H1 (cell line): ENCODE results near the gene F2. TPM values are rescaled to one million over a fixed set of nuclear protein-coding genes. Genes with fewer than 3 reads are reported as not detected.

Experiments
- CTCF ChIA-PET: fragments of 300-600 bp; sonication (Branson Sonifier 250); formaldehyde crosslinking; loops from one replicate; lab custom pipeline; 2021; ENCODE audit not compliant: partially characterized antibody; lab: Charles Lee
- POLR2A ChIA-PET: fragments of 300-600 bp; sonication (Branson Sonifier 250); formaldehyde crosslinking; loops from one replicate; lab custom pipeline; 2021; ENCODE audit warnings: inconsistent platforms; ENCODE audit not compliant: partially characterized antibody; lab: Charles Lee
- DNase-seq, 2 experiments: peaks; one replicate each; pipeline versions ENCODE4 v3.0.0 to v3.0.0-alpha.2; 2010 to 2022; ENCODE audit warnings: low spot score in 2 of 2, low read depth in 1 of 2, mixed read lengths in 1 of 2
- FAIRE-seq: peaks from 2 replicates; lab custom pipeline; 2011; peaks lifted over from hg19 to GRCh38; lab: Jason Lieb, UNC
- H2AFZ ChIP-seq: 2 replicates; pipeline ENCODE4 v1.8.1; 2012; ENCODE audit warnings: low read length, inconsistent platforms
- H2AK5ac ChIP-seq: 2 replicates; pipeline ENCODE4 v1.6.1; 2013; ENCODE audit warnings: low read depth, low read length
- H2BK120ac ChIP-seq: replicated peaks from 2 replicates; pipeline ENCODE3; 2013; ENCODE audit warnings: low read depth, low read length, inconsistent platforms
- H2BK12ac ChIP-seq: 2 replicates; pipeline ENCODE4 v1.6.1; 2013; ENCODE audit warnings: low read depth, low read length
- H2BK15ac ChIP-seq: 2 replicates; pipeline ENCODE4 v1.6.1; 2013; ENCODE audit warnings: low read length
- H2BK20ac ChIP-seq: 2 replicates; pipeline ENCODE4 v1.6.1; 2013; ENCODE audit warnings: low read length
- H2BK5ac ChIP-seq: 2 replicates; pipeline ENCODE4 v1.6.1; 2013; ENCODE audit warnings: low read depth, low read length
- H3K14ac ChIP-seq: 2 replicates; pipeline ENCODE4 v1.6.1; 2013; ENCODE audit warnings: inconsistent platforms; ENCODE audit not compliant: insufficient read length
- H3K18ac ChIP-seq: 2 replicates; pipeline ENCODE4 v1.6.1; 2013; ENCODE audit warnings: low read length; ENCODE audit errors: extremely low read depth
- H3K23ac ChIP-seq: 2 replicates; pipeline ENCODE4 v1.6.1; 2013; ENCODE audit warnings: inconsistent platforms; ENCODE audit not compliant: insufficient read length
- H3K23me2 ChIP-seq: 2 replicates; pipeline ENCODE4 v1.6.1; 2013; ENCODE audit warnings: low read depth, low read length
- H3K27ac ChIP-seq: 2 replicates; pipeline ENCODE4 v1.6.1; 2011; ENCODE audit warnings: low read depth, low read length, inconsistent platforms
- H3K27me3 ChIP-seq, 4 experiments: replicated peaks in 1 of 4; 1 replicate in 1 of 4; 2 replicates in 3 of 4; pipeline versions ENCODE4 v1.6.1 to v1.8.1; 2011 to 2013; ENCODE audit warnings: low read length in 3 of 4, mild to moderate bottlenecking in 3 of 4, inconsistent platforms in 2 of 4, mixed read lengths in 2 of 4, moderate library complexity in 1 of 4; ENCODE audit not compliant: control insufficient read depth in 3 of 4, insufficient read depth in 3 of 4; ENCODE audit errors: extremely low read depth in 1 of 4
- H3K36me3 ChIP-seq, 4 experiments: 2 replicates each; pipeline versions ENCODE4 v1.6.1 to v1.8.1; 2011 to 2013; ENCODE audit warnings: mild to moderate bottlenecking in 4 of 4, low read length in 3 of 4, moderate library complexity in 2 of 4, control low read depth in 1 of 4, inconsistent platforms in 1 of 4; ENCODE audit not compliant: insufficient read depth in 4 of 4, control insufficient read depth in 2 of 4
- H3K4ac ChIP-seq: replicated peaks from 2 replicates; pipeline ENCODE3; 2013; ENCODE audit warnings: low read length, low read depth, mixed read lengths, inconsistent platforms; ENCODE audit not compliant: insufficient read length
- H3K4me1 ChIP-seq, 4 experiments: replicated peaks in 1 of 4; 1 replicate in 1 of 4; 2 replicates in 3 of 4; pipeline versions ENCODE4 v1.6.1 to v1.8.1; 2011 to 2013; ENCODE audit warnings: low read length in 3 of 4, inconsistent platforms in 2 of 4, mixed read lengths in 1 of 4; ENCODE audit not compliant: insufficient read depth in 4 of 4, control insufficient read depth in 3 of 4
- H3K4me2 ChIP-seq, 2 experiments: 2 replicates each; pipeline versions ENCODE4 v1.6.1 to v1.8.1; 2011 to 2013; ENCODE audit warnings: low read depth in 2 of 2, low read length in 2 of 2, control low read depth in 1 of 2, inconsistent platforms in 1 of 2, mild to moderate bottlenecking in 1 of 2; ENCODE audit not compliant: insufficient read depth in 1 of 2
- H3K4me3 ChIP-seq, 4 experiments: fragments of 200-600, 300-600 bp in 1 of 4; sonication (generic), shearing (Covaris generic), sonication (Bioruptor Twin) in 1 of 4; 2 replicates each; pipeline versions ENCODE4 v1.5.1 to v1.8.1; 2011 to 2016; ENCODE audit warnings: low read length in 4 of 4, low read depth in 3 of 4, control low read depth in 2 of 4, inconsistent platforms in 2 of 4, mild to moderate bottlenecking in 2 of 4, mixed read lengths in 1 of 4, moderate library complexity in 1 of 4; ENCODE audit not compliant: insufficient read depth in 2 of 4; ENCODE audit errors: extremely low read depth in 1 of 4
- H3K56ac ChIP-seq: replicated peaks from 2 replicates; pipeline ENCODE3; 2013; ENCODE audit warnings: low read depth, mild to moderate bottlenecking, mixed read lengths, low read length, inconsistent platforms; ENCODE audit not compliant: insufficient read length
- H3K79me1 ChIP-seq: 2 replicates; pipeline ENCODE4 v1.6.1; 2013; ENCODE audit warnings: low read depth, low read length, control low read depth
- H3K79me2 ChIP-seq, 2 experiments: 2 replicates each; pipeline versions ENCODE4 v1.6.1 to v1.8.1; 2012 to 2013; ENCODE audit warnings: low read length in 2 of 2, mild to moderate bottlenecking in 2 of 2, inconsistent platforms in 1 of 2; ENCODE audit not compliant: insufficient read depth in 2 of 2, control insufficient read depth in 1 of 2
- H3K9ac ChIP-seq, 4 experiments: replicated peaks in 1 of 4; 1 replicate in 1 of 4; 2 replicates in 3 of 4; pipeline versions ENCODE4 v1.6.1 to v1.8.1; 2011 to 2013; ENCODE audit warnings: low read depth in 3 of 4, low read length in 3 of 4, control low read depth in 2 of 4, mild to moderate bottlenecking in 2 of 4, moderate library complexity in 2 of 4, inconsistent platforms in 1 of 4; ENCODE audit errors: extremely low read depth in 1 of 4
- H3K9me3 ChIP-seq, 2 experiments: 2 replicates each; pipeline versions ENCODE4 v1.6.1 to v1.8.1; 2012 to 2013; ENCODE audit warnings: mild to moderate bottlenecking in 2 of 2, moderate library complexity in 2 of 2, control low read depth in 1 of 2, inconsistent platforms in 1 of 2, low read depth in 1 of 2, low read length in 1 of 2, mixed read lengths in 1 of 2; ENCODE audit not compliant: insufficient read depth in 2 of 2
- H4K20me1 ChIP-seq, 2 experiments: replicated peaks in 1 of 2; 2 replicates each; pipeline versions ENCODE3 to v1.8.1; 2011 to 2013; ENCODE audit warnings: inconsistent platforms in 2 of 2, low read length in 2 of 2, mild to moderate bottlenecking in 1 of 2; ENCODE audit not compliant: insufficient read depth in 2 of 2, control insufficient read depth in 1 of 2
- H4K5ac ChIP-seq: 2 replicates; pipeline ENCODE4 v1.6.1; 2013; ENCODE audit warnings: low read length, low read depth, mixed read lengths, inconsistent platforms; ENCODE audit not compliant: insufficient read length
- H4K8ac ChIP-seq: 2 replicates; pipeline ENCODE4 v1.8.0; 2013; ENCODE audit warnings: mild to moderate bottlenecking, moderate library complexity, low read length, inconsistent platforms; ENCODE audit not compliant: insufficient read depth; ENCODE audit errors: extremely low read depth
- H4K91ac ChIP-seq: replicated peaks from 2 replicates; pipeline ENCODE3; 2013; ENCODE audit warnings: low read length, mixed read lengths, inconsistent platforms; ENCODE audit not compliant: insufficient read length
- POLR2AphosphoS5 ChIP-seq: IDR thresholded peaks from 2 replicates; pipeline ENCODE4 v1.6.1; 2011; ENCODE audit warnings: low read depth, low read length
- ZNF274 ChIP-seq: IDR thresholded peaks from 2 replicates; pipeline ENCODE4 v1.7.0; 2012; ENCODE audit warnings: low read length, borderline replicate concordance; ENCODE audit errors: extremely low read depth
- WGBS, 2 experiments: shearing (Covaris generic) in 1 of 2; methylation state at CpG; one replicate each; pipeline versions ENCODE4 v1.1.6 to v1.1.7; 2013 to 2015; ENCODE audit warnings: low lambda C conversion rate in 2 of 2, mixed read lengths in 2 of 2, inconsistent platforms in 1 of 2, low coverage in 1 of 2, missing lambda C conversion rate in 1 of 2; ENCODE audit not compliant: insufficient replicate concordance in 2 of 2, insufficient coverage in 1 of 2, insufficient read length in 1 of 2; ENCODE audit errors: extremely low coverage in 1 of 2, missing lambda C conversion rate in 1 of 2; 5-methylcytosine and 5-hydroxymethylcytosine counted together
- polyA plus RNA-seq, 7 experiments: library from polyadenylated mRNA; depleted of rRNA in 3 of 7; stranded (reverse) in 5 of 7; unstranded in 2 of 7; fragments of >200 nt in 5 of 7; fragments of 200-250 nt in 2 of 7; gene quantifications; 1 replicate in 5 of 7; 2 replicates in 1 of 7; 4 replicates in 1 of 7; pipeline versions ENCODE4 v1.2.1 to v1.2.3, GENCODE V29; 2011 to 2013; ENCODE audit warnings: missing spikeins in 2 of 7, mixed read lengths in 2 of 7
- total RNA-seq: library from RNA; stranded (reverse); fragmentation: NEBNext Ultra II Directional; extraction: Animal tissue kit (Norgen Biotek cat#: 25700); gene quantifications from 2 replicates; pipeline ENCODE4 v1.2.1, GENCODE V29; 2021

The F2 gene
- total and polyA plus RNA-seq, 2 of the 8 experiments (the other 6 are each of a cell fraction or from before 2014, with no cell fraction given) = 0.11 TPM; not detected in 1

- ChIA-PET POLR2A (interaction anchor here (0.9 to 2.0 kb wide), 3 partner anchors 13 to 181 kb away, joined by 3 to 4 read pairs (median 3); no protein-coding TSS in a partner anchor), CTCF (interaction anchor here (1.1 to 1.4 kb wide), 3 partner anchors 9 to 78 kb away, joined by 3 to 4 read pairs (median 3); no protein-coding TSS in a partner anchor)
- Histone ChIP-seq H3K9ac (no peak overlapping the region), H3K18ac (no peak overlapping the region), H3K23me2 (no peaks in the 10 kb centered on the region), H3K9me3 (no peaks in the 10 kb centered on the region), H2BK15ac (no peak overlapping the region), H4K5ac (no peak overlapping the region), H3K79me2 (no peaks in the 10 kb centered on the region), H4K20me1 (no peaks in the 10 kb centered on the region), H3K4ac (no peak overlapping the region), H3K4me2 (no peak overlapping the region), H4K91ac (no peak overlapping the region), H3K4me3 (no peak overlapping the region), H3K14ac (no peak overlapping the region), H3K56ac (no peak overlapping the region), H3K27ac (no peak overlapping the region), H3K4me1 (peaks cover 0 to 3% (median under 1%) of the 10 kb centered on the region in 4 experiments; a peak in 2 of 7 replicates), H2BK12ac (no peak overlapping the region), H3K36me3 (no peaks in the 10 kb centered on the region), H2BK20ac (no peak overlapping the region), H3K23ac (no peak overlapping the region), H3K27me3 (no peaks in the 10 kb centered on the region), H4K8ac (peak overlapping the region; percentile 35; the same call in 1 of the 2 replicates), H2AK5ac (no peak overlapping the region), H2AFZ (no peak overlapping the region), H3K79me1 (no peaks in the 10 kb centered on the region), H2BK5ac (no peak overlapping the region), H2BK120ac (no peak overlapping the region)
- FAIRE-seq (no peak), DNase-seq (no peak)
- 88% methylated on average over 19 of the region's 19 CpGs; no CpG with 5 or more reads in 1 of the 2 experiments for WGBS, 2 experiments
- TF ChIP-seq POLR2AphosphoS5 (no peak), ZNF274 (no peak)
Observed at GRCh38 chr11:46725338-46726205, 6.6 kb downstream of the F2 start.
